Measurements from ENCODE around the gene CCSAP. TPM values are rescaled to one million over a fixed set of nuclear protein-coding genes. Genes with fewer than 3 reads are reported as not detected.

The CCSAP gene
- total and polyA plus RNA-seq, 2 of the 4 experiments (the other 2 are of a cell fraction): 2.3 to 3.8 TPM

GRCh38 chr1:229319487-229319886 lies 23.4 kb downstream of the CCSAP start:
- intact Hi-C loops (cut with micrococcal nuclease): loop anchor here (5.0 kb wide), 1 partner anchor 47 kb away; the partner anchor contains the start of gene RAB4A
- dilution Hi-C loops (cut with HindIII; ENCODE audit: low sequenced_read_pairs, unreplicated experiment): no loop called here
- Histone ChIP-seq H4K20me1 (ENCODE audit: insufficient read depth, low read length) (no peaks in the 10 kb centered on the region), H3K27ac (ENCODE audit: insufficient read depth, low read length) (no peak overlapping the region), H3K4me1 (ENCODE audit: control insufficient read depth, insufficient read depth, low read length) (peaks cover 7% of the 10 kb centered on the region), H3K56ac (ENCODE audit: extremely low read depth, insufficient read depth, low read length) (no peak overlapping the region), H3K36me3 (ENCODE audit: control insufficient read depth, insufficient read depth, low read length) (peaks cover 14% of the 10 kb centered on the region), H4K8ac (ENCODE audit: low read depth in 2 of 2, low read length in 2 of 2) (no peak overlapping the region), H3K27me3 (ENCODE audit: control insufficient read depth, insufficient read depth, low read length) (no peaks in the 10 kb centered on the region), H2BK120ac (ENCODE audit: low read depth, low read length) (no peak overlapping the region), H3K14ac (replicated peaks; ENCODE audit: low read depth, low read length) (no peak overlapping the region), H3K23ac (ENCODE audit: low read depth, low read length) (no peak overlapping the region), H4K91ac (ENCODE audit: insufficient read depth, low read depth, low read length) (no peak overlapping the region), H4K5ac (ENCODE audit: low read depth, low read length) (no peak overlapping the region), H2AK9ac (replicated peaks; ENCODE audit: low read depth, low read length, poor library complexity) (no peak overlapping the region), H3K4me3 (ENCODE audit: insufficient read depth, low read depth, low read length) (no peak overlapping the region), H3K79me1 (ENCODE audit: low read depth in 1 of 2, low read length in 2 of 2) (peaks cover 2 to 4% of the 10 kb centered on the region in 2 experiments; a peak in 1 of 4 replicates), H2BK5ac (ENCODE audit: low read depth, low read length, poor library complexity, severe bottlenecking) (no peak overlapping the region), H2AK5ac (ENCODE audit: low read depth, low read length) (no peak overlapping the region), H3K9me1 (ENCODE audit: insufficient read depth, low read length) (no peaks in the 10 kb centered on the region), H3K9me3 (ENCODE audit: control insufficient read depth, insufficient read depth, low read length) (no peaks in the 10 kb centered on the region), H3K4me2 (ENCODE audit: low read depth, low read length) (no peak overlapping the region), H3K9ac (ENCODE audit: low read depth, low read length) (no peak overlapping the region), H2AFZ (replicated peaks; ENCODE audit: low read length, poor library complexity) (no peak overlapping the region), H2BK20ac (ENCODE audit: low read depth, low read length) (no peak overlapping the region), H2BK15ac (ENCODE audit: low read depth, low read length) (no peak overlapping the region), H3K18ac (ENCODE audit: low read depth, low read length) (no peak overlapping the region), H3K4ac (ENCODE audit: low read depth, low read length) (no peak overlapping the region)
- ChIA-PET POLR2A (ENCODE audit: unreplicated experiment) (no interaction called here), CTCF (no interaction called here)
- ATAC-seq (ENCODE audit: low read depth) (no peak), DNase-seq (no peak)
- BruUV-seq (replicated peaks): no TSS peak
- TF ChIP-seq NFE2L2 (IDR thresholded peaks at IDR 0.05; ENCODE audit: low read depth, low read length) (no peak), CEBPB (IDR thresholded peaks at IDR 0.05; ENCODE audit: low read depth, low read length) (no peak), RCOR1 (IDR thresholded peaks at IDR 0.05; ENCODE audit: insufficient replicate concordance, low read length) (no peak), BHLHE40 (IDR thresholded peaks at IDR 0.05; ENCODE audit: low read depth, low read length) (no peak)
- in situ Hi-C loops (cut with MboI; ENCODE audit: low sequenced_read_pairs): no loop called here
- whole genome bisulfite sequencing, 2 experiments (ENCODE audit: extremely low coverage in 2 of 2, insufficient read length in 1 of 2): no CpG with 5 or more reads among the region's 7 CpGs

All from IMR-90 (cell line).